HPDE6-E6E7 (cell line): ENCODE measurements around the gene SPIRE2.
"Not testable (repeated sequence)": the region's sequence is repeated elsewhere in the genome, so short reads cannot be mapped to it uniquely, and the experiment has no call there.

Experiments
- DNase-seq: peaks from one replicate; pipeline ENCODE4 v3.0.0; 2011; ENCODE audit warnings: missing footprints; ENCODE audit errors: extremely low spot score

Gene SPIRE2

GRCh38 chr16:89834813-89835363 is 6.6 kb downstream of the SPIRE2 start:
- not testable (repeated sequence) for DNase-seq

DNA sequence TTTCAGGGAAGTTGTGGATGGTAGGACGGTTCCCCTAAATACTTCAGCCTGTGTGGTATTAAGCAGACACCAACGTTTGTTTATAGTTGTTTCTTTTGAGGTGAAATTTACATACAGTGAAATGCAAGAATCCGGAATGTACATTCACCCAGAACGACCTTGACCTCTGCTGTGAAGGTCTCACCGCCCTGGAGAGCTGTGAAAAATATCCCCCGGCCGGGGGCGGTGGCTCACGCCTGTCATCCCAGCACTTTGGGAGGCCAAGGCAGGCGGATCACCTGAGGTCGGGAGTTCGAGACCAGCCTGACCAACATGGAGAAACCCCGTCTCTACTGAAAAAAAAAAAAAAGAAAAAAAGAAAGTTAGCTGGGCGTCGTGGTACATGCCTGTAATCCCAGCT is 8.2 kb downstream of the SPIRE2 start:
- DNase-seq = not testable (repeated sequence)

- no peak for DNase-seq
These were observed 8.8 kb downstream of the SPIRE2 start for GRCh38 chr16:89837014-89837546.

GRCh38 chr16:89841275-89841674 is 13.0 kb downstream of the SPIRE2 start:
- DNase-seq = no peak

DNA sequence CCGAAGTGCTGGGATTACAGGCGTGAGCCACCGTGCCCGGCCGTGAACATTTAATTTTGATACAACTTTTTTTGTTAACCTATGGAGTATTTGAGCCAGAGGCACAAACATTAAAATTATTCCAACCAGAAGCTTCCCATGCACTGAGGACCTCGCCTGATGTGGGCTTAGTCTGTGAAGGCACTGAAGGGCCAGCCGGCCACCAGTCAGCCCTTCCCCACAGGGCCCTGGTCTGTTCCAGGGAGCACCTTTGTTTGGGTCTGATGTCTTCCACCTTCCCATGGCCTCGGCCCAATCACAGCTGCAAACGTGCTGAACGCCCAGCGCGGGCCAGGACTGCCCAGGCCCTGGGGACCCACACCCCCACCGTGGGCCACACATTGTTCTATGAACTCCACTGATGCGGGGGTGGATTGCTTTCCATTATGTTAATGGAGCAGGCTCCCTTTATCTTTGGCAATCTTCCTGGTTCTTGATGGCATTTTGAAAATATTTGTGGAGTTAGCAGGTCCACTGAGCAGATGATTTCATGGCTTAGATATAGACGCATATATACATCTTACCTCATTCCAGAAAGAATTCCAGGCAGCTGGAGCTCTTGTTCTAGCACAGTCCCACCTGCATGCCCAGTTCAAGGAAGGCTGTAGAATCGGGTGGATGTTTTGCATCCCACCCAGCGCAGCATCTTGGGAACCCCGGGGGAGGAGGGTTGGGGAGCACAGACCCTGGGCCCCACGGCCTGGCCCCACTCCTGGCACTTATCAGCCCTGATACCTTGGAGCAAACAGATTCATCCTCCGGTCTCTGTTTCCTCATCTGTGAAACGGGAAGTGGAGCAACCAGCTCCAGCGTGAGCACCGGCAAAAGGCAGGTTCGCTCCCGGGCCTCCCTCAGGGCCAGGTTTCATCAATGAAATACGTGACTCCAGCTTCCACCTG is 14.5 kb downstream of the SPIRE2 start:
- DNase-seq = no peak

- DNase-seq = no peak
These were observed 15.4 kb downstream of the SPIRE2 start for GRCh38 chr16:89843409-89844350.

- DNase-seq = no peak
These were observed 16.6 kb downstream of the SPIRE2 start for GRCh38 chr16:89844739-89845339.

GRCh38 chr16:89845417-89845816 is 17.1 kb downstream of the SPIRE2 start:
- DNase-seq = no peak

DNA sequence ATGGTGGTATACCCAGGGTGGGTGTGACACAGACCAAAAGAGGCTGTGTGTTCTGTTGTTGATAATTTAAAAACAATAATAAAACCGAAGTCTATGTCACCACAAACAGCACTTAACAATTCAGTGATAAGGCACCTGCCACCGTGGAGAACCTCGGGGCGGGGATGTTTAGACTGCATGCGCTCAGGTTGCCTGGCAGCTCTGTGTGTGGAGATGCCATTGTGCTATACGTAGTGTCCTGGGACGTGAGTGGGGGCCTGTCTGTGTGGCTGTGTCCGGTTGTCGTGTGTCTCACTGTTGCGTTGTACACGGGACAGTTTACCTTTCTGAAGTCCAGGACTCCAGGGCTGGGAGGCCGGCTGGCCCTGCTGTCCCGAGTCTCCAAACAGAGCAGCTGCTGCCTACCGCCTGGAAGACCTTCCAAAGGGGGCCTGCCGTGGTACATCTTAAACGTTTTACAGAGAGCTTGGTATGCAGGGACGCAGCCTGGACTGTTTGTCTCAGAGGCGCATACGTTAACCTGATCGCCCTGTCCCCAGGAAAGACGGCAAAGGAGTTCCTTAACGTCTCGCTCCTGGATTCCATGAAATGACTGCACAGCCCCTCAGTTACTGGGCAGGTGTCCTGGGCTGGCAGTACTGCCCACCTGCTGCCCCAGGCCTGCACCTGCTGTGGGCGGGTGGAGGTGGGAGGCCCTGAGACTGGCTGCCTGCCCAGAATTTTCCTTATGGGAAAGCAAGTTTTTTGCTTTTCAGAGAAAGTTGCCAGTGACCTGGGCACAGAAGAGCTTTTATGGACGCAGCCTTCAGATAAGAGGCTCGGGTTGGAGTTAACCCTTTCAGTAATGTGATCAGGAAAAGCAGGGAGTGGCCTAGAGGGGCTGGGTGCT is 19.0 kb downstream of the SPIRE2 start:
- no peak for DNase-seq

GRCh38 chr16:89847940-89848297 is 19.6 kb downstream of the SPIRE2 start:
- DNase-seq = no peak

GRCh38 chr16:89848974-89849373 is 20.7 kb downstream of the SPIRE2 start:
- no peak for DNase-seq

DNA sequence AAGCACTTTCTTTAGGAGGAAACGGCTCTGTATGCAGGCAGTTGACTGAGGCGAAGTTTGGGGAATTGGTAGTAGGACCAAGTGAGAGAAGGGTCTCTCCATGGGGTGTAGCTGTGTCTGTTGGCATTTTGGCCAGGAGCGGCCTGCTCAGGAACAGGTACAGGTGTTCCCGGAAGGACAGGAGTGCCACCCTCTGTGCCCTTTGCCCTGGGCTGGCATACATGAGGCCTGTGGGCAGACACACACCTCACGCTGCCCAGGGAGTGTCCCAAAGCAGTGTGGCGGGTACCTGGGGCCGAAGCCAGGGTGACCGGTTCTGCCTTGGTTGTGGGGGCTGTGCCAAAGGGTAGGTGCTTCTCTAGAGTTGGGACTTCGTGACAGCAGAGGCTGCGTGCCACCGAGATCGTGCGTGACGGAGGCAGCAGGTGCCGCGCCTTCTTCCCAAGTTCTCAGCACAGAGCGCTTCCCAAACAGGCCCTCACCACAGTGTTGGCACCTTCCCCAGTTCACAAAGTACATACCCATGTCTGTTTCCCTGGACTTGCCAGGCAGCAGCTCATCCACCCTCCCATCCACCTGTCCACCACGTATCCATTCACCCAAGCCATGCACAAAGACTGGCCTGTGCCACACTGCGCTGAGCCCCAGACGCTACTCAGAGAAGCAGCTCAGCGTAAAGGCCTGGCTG is 25.2 kb downstream of the SPIRE2 start:
- DNase-seq = no peak

- no peak for DNase-seq
These were observed 27.1 kb downstream of the SPIRE2 start for GRCh38 chr16:89855301-89855945.

- no peak for DNase-seq
These were observed 27.7 kb downstream of the SPIRE2 start for GRCh38 chr16:89855986-89856385.

- no peak for DNase-seq
These were observed 30.8 kb downstream of the SPIRE2 start for GRCh38 chr16:89858973-89859614.

DNA sequence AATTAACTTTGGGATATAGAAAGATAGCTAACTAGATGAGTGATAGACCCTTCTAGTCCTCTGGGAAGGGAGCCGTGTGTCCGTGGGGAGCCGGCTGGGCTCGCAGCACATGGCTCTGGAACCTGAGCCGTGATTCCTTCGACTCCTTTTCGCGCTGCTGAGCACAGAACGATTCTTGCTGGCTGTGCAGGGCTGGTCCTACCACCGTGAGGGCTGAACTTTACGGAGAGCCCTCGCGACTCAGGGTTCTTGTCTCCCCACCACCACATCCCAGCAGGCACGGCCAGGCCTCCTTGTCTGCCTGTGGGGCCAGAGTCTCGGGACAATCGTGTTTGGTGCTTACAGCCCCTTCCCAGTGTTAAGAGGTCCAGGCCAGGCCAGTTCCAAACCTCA is 31.3 kb downstream of the SPIRE2 start:
- DNase-seq = no peak

- DNase-seq = peak; percentile 87
These were observed 32.6 kb downstream of the SPIRE2 start for GRCh38 chr16:89860747-89861304.

DNA sequence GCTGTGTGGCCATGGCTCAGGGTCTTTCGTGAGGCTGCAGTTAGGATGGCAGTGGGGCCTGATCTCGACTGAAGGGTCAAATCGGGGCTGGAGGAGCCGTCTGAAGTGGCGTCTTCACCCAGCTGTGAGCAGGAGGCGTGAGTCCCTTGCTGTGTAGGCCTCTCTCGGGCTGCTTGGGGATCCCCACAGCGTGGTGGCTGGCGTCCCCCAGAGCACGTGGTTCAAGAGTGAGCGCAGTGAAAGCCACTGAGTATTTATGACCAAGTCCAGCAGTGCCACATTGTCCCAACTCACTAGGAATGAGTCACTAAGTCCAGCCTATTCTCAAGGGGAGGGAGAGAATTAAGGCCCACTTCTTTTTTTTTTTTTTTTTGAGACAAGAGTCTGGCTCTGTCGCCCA is 33.4 kb downstream of the SPIRE2 start:
- no peak for DNase-seq

GRCh38 chr16:89862732-89863131 is 34.5 kb downstream of the SPIRE2 start:
- DNase-seq = no peak
